ENCODE data around the gene ASXL1. TPM values are rescaled to one million over a fixed set of nuclear protein-coding genes. Genes with fewer than 3 reads are reported as not detected.

Gene ASXL1
- total RNA-seq, 1 experiment from 2014 or later, result 52.2 TPM

DNA sequence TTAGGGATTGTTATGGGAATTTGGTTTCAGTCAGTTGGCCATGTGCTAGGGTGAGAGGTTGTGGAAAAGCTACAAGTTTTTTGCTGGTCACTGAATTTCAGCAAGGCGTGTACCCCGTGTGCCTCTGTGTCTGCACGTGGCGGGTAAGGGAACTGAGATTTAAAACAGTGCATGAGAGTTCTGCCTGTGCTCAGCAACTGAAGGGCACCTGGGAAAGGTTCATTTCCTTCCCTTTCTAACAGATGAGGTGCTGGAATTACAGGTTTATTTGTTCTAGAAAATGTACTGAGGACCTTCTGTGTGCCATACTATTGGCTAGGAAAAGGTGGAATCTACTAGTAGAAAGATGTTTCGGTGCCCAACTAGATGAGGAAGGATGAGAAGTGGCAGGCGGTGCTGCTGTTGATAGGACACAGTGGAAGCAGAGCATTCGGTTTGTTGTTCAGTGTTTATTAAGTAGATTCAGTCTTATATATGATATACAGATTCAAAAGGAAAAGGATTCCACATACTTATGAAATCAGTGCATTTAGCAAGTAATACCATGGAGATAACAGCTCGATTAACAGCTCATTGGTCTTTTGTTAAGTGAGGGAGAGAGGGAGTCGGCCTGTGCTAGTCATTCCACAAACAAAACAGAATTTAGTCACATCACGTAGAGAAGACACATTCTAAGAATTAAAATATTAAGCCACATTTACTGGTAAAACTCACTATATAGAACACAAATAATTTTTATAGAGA is 84.7 kb downstream of the ASXL1 start (continued):
- TF ChIP-seq, protein P1, sequence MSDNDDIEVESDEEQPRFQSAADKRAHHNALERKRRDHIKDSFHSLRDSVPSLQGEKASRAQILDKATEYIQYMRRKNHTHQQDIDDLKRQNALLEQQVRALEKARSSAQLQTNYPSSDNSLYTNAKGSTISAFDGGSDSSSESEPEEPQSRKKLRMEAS (IDR thresholded peaks at IDR 0.05), result no peak
- no peak for TF ChIP-seq EZH2 (IDR thresholded peaks at IDR 0.05)
- no peak for TF ChIP-seq FOSL1 (IDR thresholded peaks at IDR 0.05; ENCODE audit: low read depth)
- TF ChIP-seq, protein P2, sequence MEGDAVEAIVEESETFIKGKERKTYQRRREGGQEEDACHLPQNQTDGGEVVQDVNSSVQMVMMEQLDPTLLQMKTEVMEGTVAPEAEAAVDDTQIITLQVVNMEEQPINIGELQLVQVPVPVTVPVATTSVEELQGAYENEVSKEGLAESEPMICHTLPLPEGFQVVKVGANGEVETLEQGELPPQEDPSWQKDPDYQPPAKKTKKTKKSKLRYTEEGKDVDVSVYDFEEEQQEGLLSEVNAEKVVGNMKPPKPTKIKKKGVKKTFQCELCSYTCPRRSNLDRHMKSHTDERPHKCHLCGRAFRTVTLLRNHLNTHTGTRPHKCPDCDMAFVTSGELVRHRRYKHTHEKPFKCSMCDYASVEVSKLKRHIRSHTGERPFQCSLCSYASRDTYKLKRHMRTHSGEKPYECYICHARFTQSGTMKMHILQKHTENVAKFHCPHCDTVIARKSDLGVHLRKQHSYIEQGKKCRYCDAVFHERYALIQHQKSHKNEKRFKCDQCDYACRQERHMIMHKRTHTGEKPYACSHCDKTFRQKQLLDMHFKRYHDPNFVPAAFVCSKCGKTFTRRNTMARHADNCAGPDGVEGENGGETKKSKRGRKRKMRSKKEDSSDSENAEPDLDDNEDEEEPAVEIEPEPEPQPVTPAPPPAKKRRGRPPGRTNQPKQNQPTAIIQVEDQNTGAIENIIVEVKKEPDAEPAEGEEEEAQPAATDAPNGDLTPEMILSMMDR (IDR thresholded peaks at IDR 0.05 in 2 of 3, conservative IDR thresholded peaks at IDR 0.05 in 1 of 3; ENCODE audit: borderline replicate concordance in 1 of 3, insufficient read depth in 1 of 3, low read depth in 2 of 3, low read length in 2 of 3), result no peak
- no peak for TF ChIP-seq CBX3 (IDR thresholded peaks at IDR 0.05; ENCODE audit: low read depth)
- TF ChIP-seq EGR1 (IDR thresholded peaks at IDR 0.05; ENCODE audit: low read depth), result no peak
- no peak for TF ChIP-seq EZH2phosphoT487 (IDR thresholded peaks at IDR 0.05; ENCODE audit: borderline replicate concordance)

DNA sequence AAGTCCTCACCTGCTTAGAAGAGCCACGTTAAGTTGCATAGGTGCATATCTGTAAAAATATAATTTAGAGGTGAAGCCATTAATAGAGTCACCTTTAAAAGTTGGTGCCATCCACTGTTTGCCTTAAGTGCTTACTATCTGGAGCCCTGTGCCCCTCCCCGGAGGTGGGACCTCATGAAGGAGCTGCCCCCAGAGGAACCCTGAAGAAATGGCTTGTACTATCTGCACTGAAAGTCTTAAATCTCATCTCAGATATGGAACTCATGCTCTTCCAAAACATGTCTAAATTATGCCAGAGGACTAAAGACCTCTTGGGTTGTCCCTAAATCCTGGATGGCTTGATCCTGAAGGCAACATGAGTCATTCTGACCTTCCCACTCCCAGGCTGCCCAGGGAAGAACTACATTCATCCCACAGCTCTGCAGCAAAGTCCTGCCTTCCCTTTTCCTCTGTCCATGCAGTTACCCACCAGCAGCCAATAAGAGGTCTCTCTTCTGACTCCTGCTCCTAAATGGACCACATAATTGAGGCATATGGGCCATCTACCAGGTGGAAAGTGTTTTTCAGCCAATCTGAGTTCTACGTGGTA is 85.3 kb downstream of the ASXL1 start:
- Histone ChIP-seq H3K4me2 (ENCODE audit: low read length) (no peak overlapping the region), H3K27me3 (ENCODE audit: insufficient read depth, low read length) (no peaks in the 10 kb centered on the region), H3K4me3 (replicated peaks in 1 of 2; ENCODE audit: low read depth in 1 of 2, low read length in 2 of 2) (no peak overlapping the region), H3K4me1 (ENCODE audit: control insufficient read depth in 1 of 2, insufficient read depth in 2 of 2, low read length in 2 of 2) (no peaks in the 10 kb centered on the region), H4K20me1 (ENCODE audit: insufficient read depth) (no peaks in the 10 kb centered on the region), H3K9me2 (ENCODE audit: insufficient read depth) (no peaks in the 10 kb centered on the region), H3K9ac (ENCODE audit: low read length) (no peak overlapping the region), H3K79me2 (ENCODE audit: insufficient read depth, low read length) (no peaks in the 10 kb centered on the region), H3K27ac (ENCODE audit: low read depth, low read length) (no peak overlapping the region), H3K9me3 (ENCODE audit: control insufficient read depth in 1 of 2, insufficient read depth in 1 of 2, low read depth in 1 of 2, low read length in 2 of 2) (no peaks in the 10 kb centered on the region), H3K36me3 (ENCODE audit: control insufficient read depth in 1 of 2, insufficient read depth in 2 of 2, low read length in 2 of 2) (peaks cover 3 to 7% of the 10 kb centered on the region in 2 experiments; a peak in 3 of 4 replicates), H2AFZ (ENCODE audit: low read depth, low read length, poor library complexity, severe bottlenecking) (no peak overlapping the region)
- intact Hi-C loops (cut with micrococcal nuclease), result no loop called here
- no peak for DNase-seq (ENCODE audit: low read depth, low spot score)
- CTCF ChIA-PET, result no interaction called here
- no TSS peak for BruUV-seq (replicated peaks)
- POLR2A ChIA-PET, result no interaction called here
- RAD21 ChIA-PET (ENCODE audit: low non-redundant PET in 1 of 2, low total read pairs in 2 of 2, uncharacterized antibody in 2 of 2, unreplicated experiment in 2 of 2), result no interaction called here
- peak; percentile 42; the same call in 1 of the 2 replicates for ATAC-seq
- TF ChIP-seq, protein P1 (IDR thresholded peaks at IDR 0.05), result no peak
- TF ChIP-seq EZH2 (IDR thresholded peaks at IDR 0.05) (no peak), ZNF274 (IDR thresholded peaks at IDR 0.05; ENCODE audit: low read depth, low read length) (no peak), SP1 (IDR thresholded peaks at IDR 0.05; ENCODE audit: low read depth) (no peak), ZFX (IDR thresholded peaks at IDR 0.05) (no peak), SRF (IDR thresholded peaks at IDR 0.05; ENCODE audit: low read depth) (no peak), SIN3A (IDR thresholded peaks at IDR 0.05; ENCODE audit: low read depth) (no peak)
- TF ChIP-seq, protein P3, sequence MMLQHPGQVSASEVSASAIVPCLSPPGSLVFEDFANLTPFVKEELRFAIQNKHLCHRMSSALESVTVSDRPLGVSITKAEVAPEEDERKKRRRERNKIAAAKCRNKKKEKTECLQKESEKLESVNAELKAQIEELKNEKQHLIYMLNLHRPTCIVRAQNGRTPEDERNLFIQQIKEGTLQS (IDR thresholded peaks at IDR 0.05), result no peak
